Left lung (tissue), 10 donors: ENCODE data around the gene GSTA4. TPM values are rescaled to one million over a fixed set of nuclear protein-coding genes. Genes with fewer than 3 reads are reported as not detected.

Source experiments
- ATAC-seq: fragments of 200-7000 bp; cut with Tn5 transposase; one replicate; pipeline ENCODE4 v1.9.1; 2020; ENCODE audit warnings: moderate library complexity
- DNase-seq, 4 donors: peaks; one replicate each; pipeline ENCODE4 v3.0.0-alpha.2; 2013 to 2020
- H3K27ac ChIP-seq, 2 donors: fragments of 200-600 bp; sonication (generic) in 1 of 2; one replicate each; pipeline versions ENCODE4 v1.5.0 to v1.8.0; 2020 to 2021
- H3K27me3 ChIP-seq, 2 donors: fragments of 200-600 bp; sonication (generic) in 1 of 2; one replicate each; pipeline versions ENCODE4 v1.5.0 to v1.8.0; 2020 to 2021
- H3K36me3 ChIP-seq, 2 donors: fragments of 200-600 bp; sonication (generic) in 1 of 2; one replicate each; pipeline versions ENCODE4 v1.5.0 to v1.8.0; 2020 to 2021
- H3K4me1 ChIP-seq, 2 donors: fragments of 200-600 bp; one replicate each; pipeline ENCODE4 v1.8.0; 2021
- H3K4me3 ChIP-seq, 2 donors: fragments of 200-600 bp; sonication (generic) in 1 of 2; one replicate each; pipeline versions ENCODE4 v1.5.0 to v1.8.0; 2020 to 2021; ENCODE audit warnings: mild to moderate bottlenecking in 1 of 2
- H3K9me3 ChIP-seq, 2 donors: fragments of 200-600 bp; sonication (generic) in 1 of 2; one replicate each; pipeline versions ENCODE4 v1.5.0 to v1.8.0; 2020 to 2021
- intact Hi-C, 2 donors: fragments of 100-400 bp; cut with DNase I; formaldehyde crosslinking; loops; one replicate each; pipeline versions ENCODE4 v1.11.2 to v1.14.2; 2022
- polyA plus RNA-seq, 6 donors: library from polyadenylated mRNA; unstranded; fragments of 120-200 nt; gene quantifications; one replicate each; pipeline ENCODE4 v1.2.1, GENCODE V29; 2013; ENCODE audit not compliant: insufficient read length in 6 of 6
- total RNA-seq, 2 donors: library from RNA; stranded (reverse); fragmentation: NEBNext Ultra II Directional; extraction: Animal tissue kit (Norgen Biotek cat#: 25700); gene quantifications; one replicate each; pipeline ENCODE4 v1.2.1, GENCODE V29; 2021
- TF ChIP-seq, protein P1 (sequence below), 2 donors: fragments of 200-600 bp; sonication (generic) in 1 of 2; IDR thresholded peaks; one replicate each; pipeline versions ENCODE4 v1.5.0 to v1.8.0; 2021; ENCODE audit warnings: antibody characterized with exemption in 2 of 2
- donor health status: DM: no; HTN: yes; CAD: no.
- donor health status: DM: no; HTN: no; CAD: no.

GSTA4 gene
- total and polyA plus RNA-seq, 8 donors = 49.1 to 138 (median 130) TPM

DNA sequence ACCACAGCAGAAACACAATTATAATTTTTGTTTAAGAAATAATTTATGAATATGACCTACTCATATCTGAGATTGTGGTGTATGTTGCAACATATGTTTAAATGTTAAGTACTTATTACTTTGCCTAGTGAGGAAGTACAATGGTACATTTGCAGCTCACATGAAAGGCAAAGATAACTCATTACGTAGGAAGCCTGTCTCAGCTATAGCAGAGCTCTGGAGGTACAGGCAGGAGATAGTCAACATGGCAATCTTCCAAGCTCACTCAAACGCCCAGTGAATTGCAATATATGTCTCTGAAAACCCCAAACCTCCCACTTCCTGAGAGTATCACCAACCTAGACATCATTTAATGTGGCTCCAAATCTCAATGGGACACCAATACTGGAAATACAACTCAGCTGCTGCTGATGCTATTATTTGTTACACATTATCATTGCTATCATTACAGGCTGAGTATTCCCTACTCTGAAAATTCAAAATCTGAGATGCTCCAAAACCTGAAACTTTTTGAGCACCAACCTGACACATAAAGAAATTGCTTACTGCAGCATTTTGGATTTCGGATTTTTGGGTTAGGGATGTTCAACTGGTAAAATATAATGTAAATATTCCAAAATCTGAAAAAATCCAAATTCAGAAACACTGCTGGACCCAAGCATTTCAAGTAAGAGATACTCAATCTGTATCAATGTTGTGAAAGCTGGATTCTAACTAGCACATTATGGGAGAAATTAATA is 25.1 kb upstream of the GSTA4 start:
- Histone ChIP-seq H3K4me1 (no peaks in the 10 kb centered on the region), H3K4me3 (no peak overlapping the region), H3K9me3 (no peaks in the 10 kb centered on the region), H3K36me3 (peaks cover 0 to 30% of the 10 kb centered on the region in 2 donors), H3K27me3 (no peaks in the 10 kb centered on the region), H3K27ac (no peak overlapping the region)
- intact Hi-C loops = no loop called here
- ATAC-seq (no peak), DNase-seq (no peak)
- TF ChIP-seq, protein P1, sequence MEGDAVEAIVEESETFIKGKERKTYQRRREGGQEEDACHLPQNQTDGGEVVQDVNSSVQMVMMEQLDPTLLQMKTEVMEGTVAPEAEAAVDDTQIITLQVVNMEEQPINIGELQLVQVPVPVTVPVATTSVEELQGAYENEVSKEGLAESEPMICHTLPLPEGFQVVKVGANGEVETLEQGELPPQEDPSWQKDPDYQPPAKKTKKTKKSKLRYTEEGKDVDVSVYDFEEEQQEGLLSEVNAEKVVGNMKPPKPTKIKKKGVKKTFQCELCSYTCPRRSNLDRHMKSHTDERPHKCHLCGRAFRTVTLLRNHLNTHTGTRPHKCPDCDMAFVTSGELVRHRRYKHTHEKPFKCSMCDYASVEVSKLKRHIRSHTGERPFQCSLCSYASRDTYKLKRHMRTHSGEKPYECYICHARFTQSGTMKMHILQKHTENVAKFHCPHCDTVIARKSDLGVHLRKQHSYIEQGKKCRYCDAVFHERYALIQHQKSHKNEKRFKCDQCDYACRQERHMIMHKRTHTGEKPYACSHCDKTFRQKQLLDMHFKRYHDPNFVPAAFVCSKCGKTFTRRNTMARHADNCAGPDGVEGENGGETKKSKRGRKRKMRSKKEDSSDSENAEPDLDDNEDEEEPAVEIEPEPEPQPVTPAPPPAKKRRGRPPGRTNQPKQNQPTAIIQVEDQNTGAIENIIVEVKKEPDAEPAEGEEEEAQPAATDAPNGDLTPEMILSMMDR (IDR thresholded peaks at IDR 0.05) = no peak

DNA sequence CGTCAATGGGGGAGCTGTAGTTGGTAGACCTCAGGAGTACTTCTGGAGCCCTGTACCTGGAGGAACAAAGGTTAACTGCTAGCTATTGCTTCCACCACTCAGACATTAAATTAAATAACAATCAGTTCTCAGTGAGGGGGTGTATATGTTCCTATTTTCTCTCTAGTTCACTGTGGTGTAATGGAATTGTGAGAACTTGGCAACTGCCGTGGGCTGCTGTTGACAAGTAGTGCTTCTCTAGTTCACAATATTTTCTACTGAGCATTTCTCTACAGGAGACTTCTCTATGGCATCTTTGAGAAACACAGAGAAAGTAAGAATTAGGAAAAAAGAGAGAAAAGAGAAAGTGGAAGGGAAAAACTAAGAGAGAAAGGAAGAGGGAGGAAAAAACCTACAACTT is 23.4 kb upstream of the GSTA4 start:
- Histone ChIP-seq H3K4me3 (no peak overlapping the region), H3K9me3 (no peaks in the 10 kb centered on the region), H3K4me1 (peaks cover 0 to 6% of the 10 kb centered on the region in 2 donors), H3K27me3 (no peaks in the 10 kb centered on the region), H3K27ac (no peak overlapping the region), H3K36me3 (peaks cover 0 to 39% of the 10 kb centered on the region in 2 donors)
- intact Hi-C loops = no loop called here
- TF ChIP-seq, protein P1 (IDR thresholded peaks at IDR 0.05) = no peak
- no peak for DNase-seq
- no peak for ATAC-seq

DNA sequence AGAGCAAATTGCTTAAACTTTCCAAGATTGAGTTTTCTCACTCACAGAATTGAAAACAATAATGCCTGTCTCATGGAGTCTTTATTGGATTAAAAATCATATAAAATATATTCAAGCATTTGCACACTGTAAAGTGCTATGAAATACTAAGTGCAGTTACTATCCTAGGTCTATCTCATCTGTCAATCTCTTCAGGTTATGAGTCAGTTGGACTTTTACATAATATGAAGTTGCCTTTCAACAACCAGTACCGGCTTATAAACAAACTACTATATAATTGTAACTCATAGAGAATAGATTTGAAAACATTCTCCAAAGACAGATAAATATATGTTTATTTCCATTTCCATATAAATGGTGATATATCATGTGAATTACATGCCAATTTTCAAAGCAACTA is 20.4 kb upstream of the GSTA4 start:
- intact Hi-C loops = no loop called here
- H3K27ac ChIP-seq = no peak overlapping the region
- no peak for ATAC-seq
- H3K4me1 ChIP-seq = peaks cover 0 to 6% of the 10 kb centered on the region in 2 donors
- no peaks in the 10 kb centered on the region for H3K27me3 ChIP-seq
- peaks cover 0 to 69% of the 10 kb centered on the region in 2 donors for H3K36me3 ChIP-seq
- no peak overlapping the region for H3K4me3 ChIP-seq
- H3K9me3 ChIP-seq = no peaks in the 10 kb centered on the region
- TF ChIP-seq, protein P1 (IDR thresholded peaks at IDR 0.05) = no peak
- DNase-seq = no peak

DNA sequence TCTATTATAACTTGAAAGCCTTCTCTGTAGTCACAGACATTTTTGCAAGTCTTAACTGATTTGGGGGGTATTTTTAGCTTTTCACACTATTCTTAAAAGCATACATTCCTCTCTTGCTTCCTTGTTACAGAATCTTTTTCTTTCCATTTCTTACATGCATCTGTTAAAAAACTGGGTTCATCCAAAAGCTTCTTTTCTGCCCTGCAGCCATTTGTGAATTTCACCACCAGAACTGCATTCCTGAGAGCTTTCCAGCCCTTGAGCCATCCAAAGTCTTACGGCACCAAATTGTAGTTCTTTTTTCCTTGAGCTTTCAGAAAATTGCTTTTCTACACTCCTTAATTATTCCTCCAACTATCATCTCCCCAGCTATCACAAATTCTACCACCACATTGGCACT is 19.7 kb upstream of the GSTA4 start:
- Histone ChIP-seq H3K4me3 (no peak overlapping the region), H3K36me3 (peaks cover 0 to 76% of the 10 kb centered on the region in 2 donors), H3K4me1 (peaks cover 0 to 6% of the 10 kb centered on the region in 2 donors), H3K27me3 (no peaks in the 10 kb centered on the region), H3K27ac (peak overlapping the region; percentile 19 to 71), H3K9me3 (no peaks in the 10 kb centered on the region)
- TF ChIP-seq, protein P1 (IDR thresholded peaks at IDR 0.05) = no peak
- DNase-seq (peak in 2 of 4 donors; percentile 19 to 35), ATAC-seq (no peak)
- intact Hi-C loops = no loop called here

DNA sequence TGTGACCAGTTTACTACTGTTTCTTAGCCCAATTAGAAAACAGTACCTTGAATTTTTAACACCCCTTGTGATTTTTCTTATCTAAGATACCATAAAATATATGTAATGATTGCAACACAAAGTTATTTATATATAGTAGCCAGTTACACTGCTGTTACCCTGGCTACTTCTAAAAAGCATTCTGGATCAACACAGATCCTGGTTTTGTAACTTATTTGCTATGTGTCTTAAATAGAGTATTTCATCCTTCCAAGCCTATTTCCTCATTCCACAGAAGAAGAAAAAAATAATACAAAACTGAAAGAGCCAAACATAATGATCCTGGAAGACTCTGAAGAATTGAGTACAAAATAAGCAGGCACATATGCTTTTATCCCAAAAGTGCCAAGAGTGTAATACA is 19.0 kb upstream of the GSTA4 start:
- ATAC-seq (peak; percentile 85), DNase-seq (peak in 2 of 4 donors; percentile 50 to 76)
- TF ChIP-seq, protein P1 (IDR thresholded peaks at IDR 0.05) = no peak
- Histone ChIP-seq H3K9me3 (no peaks in the 10 kb centered on the region), H3K27ac (peak overlapping the region; percentile 60 to 71), H3K36me3 (peaks cover 0 to 83% of the 10 kb centered on the region in 2 donors), H3K4me3 (no peak overlapping the region), H3K4me1 (peaks cover 0 to 6% of the 10 kb centered on the region in 2 donors), H3K27me3 (no peaks in the 10 kb centered on the region)
- intact Hi-C loops = no loop called here
